Gastroesophageal sphincter (tissue), 3 donors: ENCODE results near the gene GREM1.

Experiments used
- POLR2AphosphoS5 ChIP-seq: sonication (generic); formaldehyde crosslinking; IDR thresholded peaks from one replicate; pipeline ENCODE4 v1.6.1; 2017; ENCODE audit warnings: antibody characterized with exemption
- TF ChIP-seq, protein P1 (sequence below), 4 experiments: fragments of 200-600 bp in 2 of 4; fragments of 450-650 bp in 2 of 4; sonication (generic) in 1 of 4; IDR thresholded peaks; one replicate each; pipeline ENCODE4 v1.5.1; 2017 to 2019; ENCODE audit warnings: antibody characterized with exemption in 4 of 4, mild to moderate bottlenecking in 2 of 4, moderate library complexity in 2 of 4

GRCh38 chr15:32729700-32730395, 12.0 kb downstream of the GREM1 start:
- TF ChIP-seq, protein P1, sequence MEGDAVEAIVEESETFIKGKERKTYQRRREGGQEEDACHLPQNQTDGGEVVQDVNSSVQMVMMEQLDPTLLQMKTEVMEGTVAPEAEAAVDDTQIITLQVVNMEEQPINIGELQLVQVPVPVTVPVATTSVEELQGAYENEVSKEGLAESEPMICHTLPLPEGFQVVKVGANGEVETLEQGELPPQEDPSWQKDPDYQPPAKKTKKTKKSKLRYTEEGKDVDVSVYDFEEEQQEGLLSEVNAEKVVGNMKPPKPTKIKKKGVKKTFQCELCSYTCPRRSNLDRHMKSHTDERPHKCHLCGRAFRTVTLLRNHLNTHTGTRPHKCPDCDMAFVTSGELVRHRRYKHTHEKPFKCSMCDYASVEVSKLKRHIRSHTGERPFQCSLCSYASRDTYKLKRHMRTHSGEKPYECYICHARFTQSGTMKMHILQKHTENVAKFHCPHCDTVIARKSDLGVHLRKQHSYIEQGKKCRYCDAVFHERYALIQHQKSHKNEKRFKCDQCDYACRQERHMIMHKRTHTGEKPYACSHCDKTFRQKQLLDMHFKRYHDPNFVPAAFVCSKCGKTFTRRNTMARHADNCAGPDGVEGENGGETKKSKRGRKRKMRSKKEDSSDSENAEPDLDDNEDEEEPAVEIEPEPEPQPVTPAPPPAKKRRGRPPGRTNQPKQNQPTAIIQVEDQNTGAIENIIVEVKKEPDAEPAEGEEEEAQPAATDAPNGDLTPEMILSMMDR (IDR thresholded peaks at IDR 0.05) = no peak
- no peak for TF ChIP-seq POLR2AphosphoS5
